BE2C (cell line): ENCODE data around the gene CHMP4B.

Experiments
- DNase-seq: peaks from one replicate; pipeline ENCODE4 v3.0.0-alpha.2; 2020
- H3K27me3 ChIP-seq: fragments of 250-450 bp; sonication (Bioruptor Pico); 2 replicates; pipeline ENCODE4 v1.5.1; 2020; ENCODE audit warnings: mild to moderate bottlenecking
- H3K36me3 ChIP-seq: fragments of 250-450 bp; sonication (Bioruptor Pico); 2 replicates; pipeline ENCODE4 v1.5.1; 2020; ENCODE audit warnings: mild to moderate bottlenecking
- H3K4me1 ChIP-seq: fragments of 250-450 bp; sonication (Bioruptor Pico); 2 replicates; pipeline ENCODE4 v1.5.1; 2020
- H3K4me3 ChIP-seq: 2 replicates; pipeline ENCODE4 v1.5.1; 2011; ENCODE audit warnings: low read depth, low read length
- H3K9me3 ChIP-seq: fragments of 250-450 bp; sonication (Bioruptor Pico); 2 replicates; pipeline ENCODE4 v1.5.1; 2020
- TF ChIP-seq, protein P1 (sequence below): IDR thresholded peaks from 2 replicates; pipeline ENCODE4 v1.5.1; 2012; ENCODE audit warnings: mild to moderate bottlenecking, low read depth, low read length

Gene CHMP4B

DNA sequence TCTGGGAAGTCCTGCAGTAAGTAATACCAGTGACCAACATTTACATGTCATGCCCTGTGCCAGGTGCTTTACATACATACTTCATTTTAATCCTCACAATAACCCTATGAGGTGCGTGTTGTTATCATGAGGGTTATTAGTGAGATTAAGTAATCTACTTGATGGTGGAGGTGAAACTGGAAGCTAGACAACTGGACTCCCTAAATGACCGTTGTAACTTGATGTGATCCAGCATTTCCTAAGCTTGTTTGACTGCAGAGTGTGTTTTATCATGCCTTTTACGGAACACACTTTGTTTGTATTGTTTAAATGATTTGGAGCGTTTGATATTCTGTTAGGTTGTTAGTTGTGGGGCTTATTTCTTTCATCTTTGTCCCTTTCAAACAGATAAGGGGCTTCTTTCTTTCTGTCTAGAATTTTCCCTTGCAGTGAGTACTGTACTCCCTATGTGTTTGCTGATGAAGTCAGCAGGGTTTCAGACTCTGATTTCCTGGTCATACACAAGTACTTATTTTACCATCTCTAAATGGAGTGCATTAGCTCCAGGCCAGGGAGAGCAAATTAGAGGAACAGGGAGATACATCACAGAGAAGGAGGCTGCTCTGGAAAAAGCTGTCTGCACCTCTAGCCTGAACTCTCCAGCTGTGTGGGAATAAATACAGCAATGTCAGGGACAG, 29.7 kb downstream of the CHMP4B start:
- Histone ChIP-seq H3K4me3 (no peak overlapping the region), H3K4me1 (peaks cover 56% of the 10 kb centered on the region), H3K36me3 (no peaks in the 10 kb centered on the region; the same call in 1 of the 2 replicates), H3K27me3 (no peaks in the 10 kb centered on the region), H3K9me3 (no peaks in the 10 kb centered on the region)
- TF ChIP-seq, protein P1, sequence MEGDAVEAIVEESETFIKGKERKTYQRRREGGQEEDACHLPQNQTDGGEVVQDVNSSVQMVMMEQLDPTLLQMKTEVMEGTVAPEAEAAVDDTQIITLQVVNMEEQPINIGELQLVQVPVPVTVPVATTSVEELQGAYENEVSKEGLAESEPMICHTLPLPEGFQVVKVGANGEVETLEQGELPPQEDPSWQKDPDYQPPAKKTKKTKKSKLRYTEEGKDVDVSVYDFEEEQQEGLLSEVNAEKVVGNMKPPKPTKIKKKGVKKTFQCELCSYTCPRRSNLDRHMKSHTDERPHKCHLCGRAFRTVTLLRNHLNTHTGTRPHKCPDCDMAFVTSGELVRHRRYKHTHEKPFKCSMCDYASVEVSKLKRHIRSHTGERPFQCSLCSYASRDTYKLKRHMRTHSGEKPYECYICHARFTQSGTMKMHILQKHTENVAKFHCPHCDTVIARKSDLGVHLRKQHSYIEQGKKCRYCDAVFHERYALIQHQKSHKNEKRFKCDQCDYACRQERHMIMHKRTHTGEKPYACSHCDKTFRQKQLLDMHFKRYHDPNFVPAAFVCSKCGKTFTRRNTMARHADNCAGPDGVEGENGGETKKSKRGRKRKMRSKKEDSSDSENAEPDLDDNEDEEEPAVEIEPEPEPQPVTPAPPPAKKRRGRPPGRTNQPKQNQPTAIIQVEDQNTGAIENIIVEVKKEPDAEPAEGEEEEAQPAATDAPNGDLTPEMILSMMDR: no peak
- no peak for DNase-seq

DNA sequence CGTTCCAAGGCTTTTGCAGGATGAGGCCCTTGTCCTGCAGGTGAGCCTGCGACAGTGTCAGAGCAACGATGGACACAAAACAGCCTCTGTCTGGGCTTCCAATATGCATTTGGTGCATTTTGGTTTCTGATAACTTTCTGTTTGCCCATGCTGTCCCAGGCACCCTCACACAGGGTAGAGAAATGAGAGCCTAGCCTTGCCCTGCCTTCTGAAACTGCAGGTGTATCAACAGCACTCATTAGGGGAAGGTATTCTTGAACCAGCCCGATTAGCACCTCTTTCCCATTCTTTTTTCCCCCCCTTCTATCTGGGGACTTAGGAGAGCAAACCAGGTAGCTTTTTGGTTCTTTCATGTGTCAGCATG, 30.3 kb downstream of the CHMP4B start:
- no peak overlapping the region for H3K4me3 ChIP-seq
- H3K9me3 ChIP-seq: no peaks in the 10 kb centered on the region
- peaks cover 61% of the 10 kb centered on the region for H3K4me1 ChIP-seq
- TF ChIP-seq, protein P1: no peak
- no peak for DNase-seq
- no peaks in the 10 kb centered on the region for H3K36me3 ChIP-seq
- H3K27me3 ChIP-seq: no peaks in the 10 kb centered on the region

DNA sequence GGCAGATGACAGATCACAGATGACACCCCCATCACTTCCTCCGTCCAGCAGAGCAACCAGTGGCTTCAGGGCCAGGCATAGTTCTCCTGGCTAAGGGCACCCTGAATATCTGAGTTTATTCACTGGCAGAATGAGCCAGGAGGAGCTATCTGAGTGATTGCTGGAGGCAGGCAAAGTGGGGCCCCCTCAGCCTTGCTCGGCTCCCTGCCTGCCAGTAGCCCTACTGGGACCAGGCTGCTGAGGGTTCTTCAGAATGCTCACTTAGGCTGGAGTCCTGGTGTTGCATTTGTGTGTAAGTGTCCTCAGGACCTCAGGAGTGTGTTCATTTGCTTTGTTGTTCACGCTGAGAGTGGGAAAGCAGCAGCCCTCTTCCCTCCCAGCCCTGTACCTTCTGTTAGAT, 31.2 kb downstream of the CHMP4B start:
- Histone ChIP-seq H3K27me3 (no peaks in the 10 kb centered on the region), H3K36me3 (no peaks in the 10 kb centered on the region), H3K4me3 (no peak overlapping the region), H3K9me3 (no peaks in the 10 kb centered on the region), H3K4me1 (peaks cover 63% of the 10 kb centered on the region)
- DNase-seq: no peak
- TF ChIP-seq, protein P1: no peak

DNA sequence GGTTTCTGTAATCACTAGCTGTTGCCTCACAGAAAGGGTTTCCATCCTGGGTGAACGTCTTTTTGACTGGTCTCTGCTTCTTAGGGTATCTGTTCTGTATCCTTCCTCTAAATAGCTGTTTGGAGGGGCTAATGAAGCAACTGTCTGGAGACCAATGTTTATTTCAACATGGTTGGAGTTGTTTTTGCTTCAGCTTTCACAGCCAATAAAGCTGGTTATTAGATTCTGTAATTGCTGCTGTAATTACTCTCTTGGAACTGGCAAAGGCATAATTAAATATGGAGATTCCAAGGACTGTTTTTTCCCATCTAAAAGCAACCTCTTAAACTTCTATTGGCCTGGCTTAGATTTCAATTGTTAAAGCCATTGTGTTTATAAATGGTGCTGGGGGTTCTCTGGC, 31.9 kb downstream of the CHMP4B start:
- no peak for DNase-seq
- no peaks in the 10 kb centered on the region for H3K9me3 ChIP-seq
- H3K27me3 ChIP-seq: no peaks in the 10 kb centered on the region
- H3K36me3 ChIP-seq: no peaks in the 10 kb centered on the region
- TF ChIP-seq, protein P1: no peak
- peaks cover 57% of the 10 kb centered on the region for H3K4me1 ChIP-seq
- H3K4me3 ChIP-seq: no peak overlapping the region

DNA sequence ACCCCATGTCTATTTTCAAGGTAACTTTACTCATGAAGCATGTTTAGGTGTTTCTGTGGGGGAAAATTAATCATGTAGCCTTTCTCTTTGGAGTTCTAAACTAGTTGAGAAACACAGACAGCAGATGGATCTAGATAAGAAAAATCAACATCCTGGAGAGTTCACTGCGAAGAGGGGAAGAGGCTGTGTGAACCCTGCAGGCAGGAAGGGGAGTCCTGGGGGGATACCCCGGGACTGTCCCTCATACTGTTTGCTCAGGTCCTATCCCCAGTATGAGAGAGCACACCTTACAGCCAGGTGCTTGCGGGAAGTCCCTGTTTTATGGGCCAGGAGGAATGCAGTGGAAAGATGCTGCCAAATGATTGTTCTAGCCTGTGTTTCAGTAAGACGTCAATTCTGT, 32.7 kb downstream of the CHMP4B start:
- TF ChIP-seq, protein P1: no peak
- H3K27me3 ChIP-seq: no peaks in the 10 kb centered on the region
- no peak for DNase-seq
- no peak overlapping the region for H3K4me3 ChIP-seq
- H3K9me3 ChIP-seq: no peaks in the 10 kb centered on the region
- peaks cover 49% of the 10 kb centered on the region for H3K4me1 ChIP-seq
- H3K36me3 ChIP-seq: no peaks in the 10 kb centered on the region

DNA sequence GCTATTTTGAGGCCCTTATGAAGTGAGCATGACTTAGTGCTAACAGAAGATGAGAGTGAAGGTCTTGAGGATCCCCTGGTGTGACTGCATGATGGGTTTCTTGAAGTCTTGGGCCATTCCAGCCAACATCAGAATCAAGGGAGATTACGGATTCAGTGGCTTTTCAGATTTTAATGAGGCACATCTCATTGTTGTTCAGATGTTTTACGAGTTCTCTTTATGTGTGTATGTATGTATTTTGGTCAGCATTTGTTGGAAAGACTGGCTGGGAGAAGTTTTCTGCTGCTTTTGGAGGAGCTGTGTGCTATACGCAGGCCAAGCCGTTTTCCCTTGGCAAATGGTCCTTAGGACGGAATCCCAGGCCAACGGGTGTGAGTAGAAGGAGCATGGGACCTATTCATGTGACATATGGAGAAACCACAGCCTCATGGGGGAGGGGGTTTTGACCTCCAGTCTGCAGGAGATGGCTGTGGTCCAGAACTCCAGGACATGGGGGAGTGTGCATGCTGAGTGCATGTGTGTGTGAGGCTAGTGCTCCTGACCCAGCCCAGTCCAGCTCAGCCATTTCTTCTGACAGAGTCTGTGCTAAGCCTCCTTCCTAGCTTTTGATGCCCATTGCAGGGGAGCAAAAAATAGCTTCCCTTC, 35.3 kb downstream of the CHMP4B start:
- 0 out of 2 replicates have a peak, but pooled peaks cover 4% of the 10 kb centered on the region for H3K36me3 ChIP-seq
- DNase-seq: peak; percentile 54
- H3K27me3 ChIP-seq: no peaks in the 10 kb centered on the region
- H3K4me1 ChIP-seq: peaks cover 32% of the 10 kb centered on the region
- TF ChIP-seq, protein P1: no peak
- H3K4me3 ChIP-seq: no peak overlapping the region
- no peaks in the 10 kb centered on the region for H3K9me3 ChIP-seq
